Muscle of leg (tissue), 11 donors: Measurements from ENCODE around the gene C8G. TPM values are rescaled to one million over a fixed set of nuclear protein-coding genes. Genes with fewer than 3 reads are reported as not detected.

ENCODE experiments used
- DNase-seq: peaks from one replicate; pipeline ENCODE4 v3.0.0; 2013
- H3K27ac ChIP-seq: one replicate; pipeline ENCODE4 v1.5.1; 2013; ENCODE audit warnings: mild to moderate bottlenecking, low read length, control low read depth
- H3K27me3 ChIP-seq: one replicate; pipeline ENCODE4 v1.6.1; 2013; ENCODE audit warnings: low read length; ENCODE audit not compliant: control insufficient read depth, insufficient read depth
- H3K36me3 ChIP-seq: one replicate; pipeline ENCODE4 v1.6.1; 2013; ENCODE audit warnings: low read length; ENCODE audit not compliant: control insufficient read depth, insufficient read depth
- H3K4me1 ChIP-seq: one replicate; pipeline ENCODE4 v1.6.1; 2013; ENCODE audit warnings: low read length; ENCODE audit not compliant: control insufficient read depth, insufficient read depth
- H3K4me3 ChIP-seq: one replicate; pipeline ENCODE4 v1.5.1; 2013; ENCODE audit warnings: low read length, control low read depth
- H3K9me3 ChIP-seq: replicated peaks from 2 replicates; pipeline ENCODE4 v1.6.1; 2013; ENCODE audit warnings: low read depth, low read length; ENCODE audit not compliant: control insufficient read depth
- WGBS: methylation state at CpG from one replicate; pipeline ENCODE4 v1.1.5; 2013; ENCODE audit warnings: missing lambda C conversion rate; ENCODE audit not compliant: insufficient coverage; 5-methylcytosine and 5-hydroxymethylcytosine counted together
- polyA plus RNA-seq, 8 donors: library from polyadenylated mRNA; unstranded; fragments of 120-200 nt; gene quantifications; one replicate each; pipeline versions ENCODE4 v1.2.1 to v1.2.3, GENCODE V29; 2013; ENCODE audit warnings: inconsistent platforms in 1 of 8, low replicate concordance in 1 of 8; ENCODE audit not compliant: insufficient read length in 8 of 8, insufficient read depth in 1 of 8
- total RNA-seq: library from RNA; stranded (reverse); fragments of 120-200 nt; gene quantifications from one replicate; pipeline ENCODE4 v1.2.4, GENCODE V29; 2013

C8G gene
- total and polyA plus RNA-seq, 9 donors = 0.17 to 2.3 (median 0.72) TPM; not detected in 1

- WGBS = 69% methylated on average over 9 of the region's 15 CpGs
- Histone ChIP-seq H3K4me1 (peaks cover 32% of the 10 kb centered on the region), H3K9me3 (no peaks in the 10 kb centered on the region), H3K27ac (no peak overlapping the region), H3K36me3 (no peaks in the 10 kb centered on the region), H3K4me3 (no peak overlapping the region), H3K27me3 (peaks cover 5% of the 10 kb centered on the region)
- no peak for DNase-seq
These were observed 15.9 kb downstream of the C8G start for GRCh38 chr9:136960938-136961275.

DNA sequence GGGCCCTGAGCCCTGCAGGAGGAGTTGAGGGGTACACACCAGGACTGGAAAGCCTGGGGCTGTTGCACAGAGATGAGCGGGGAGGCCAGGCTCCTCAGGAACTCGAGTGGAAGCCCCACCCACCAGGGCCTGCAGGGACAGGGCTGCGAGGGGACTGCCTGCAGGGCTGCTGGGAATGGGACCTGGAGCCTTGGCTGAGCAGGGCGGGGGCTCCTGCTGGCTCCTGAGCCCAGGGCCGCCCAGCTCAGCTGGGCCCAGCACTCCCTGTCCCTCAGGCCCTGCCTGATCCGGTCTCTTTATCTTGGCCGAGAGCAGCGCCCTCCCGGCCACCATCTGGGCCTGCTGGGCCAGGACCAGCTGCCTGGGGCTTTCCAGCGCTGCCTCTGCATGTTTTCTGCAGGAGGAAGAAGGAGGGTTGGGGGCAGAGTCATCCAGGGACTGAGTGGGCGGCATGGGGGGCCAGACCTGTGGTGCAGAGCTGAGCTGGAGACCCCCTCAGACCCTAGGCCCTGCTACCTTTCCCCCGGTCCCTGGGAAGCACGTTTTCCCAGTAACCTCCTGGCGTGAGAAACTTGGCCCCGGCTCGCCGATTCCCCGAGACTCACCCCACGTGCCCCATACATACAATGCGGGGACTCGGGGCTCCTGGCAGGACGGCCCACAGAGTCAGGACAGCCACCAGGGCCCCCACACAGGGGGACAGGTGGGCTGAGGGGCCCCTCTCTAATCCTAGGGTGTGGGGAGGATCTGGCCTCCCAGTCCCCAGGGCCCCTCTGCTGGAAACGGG is 16.4 kb downstream of the C8G start:
- 46% methylated on average over 18 of the region's 23 CpGs for WGBS
- DNase-seq = peak; percentile 76
- no peaks in the 10 kb centered on the region for H3K9me3 ChIP-seq
- H3K4me3 ChIP-seq = no peak overlapping the region
- no peaks in the 10 kb centered on the region for H3K36me3 ChIP-seq
- peaks cover 10% of the 10 kb centered on the region for H3K27me3 ChIP-seq
- no peak overlapping the region for H3K27ac ChIP-seq
- peaks cover 36% of the 10 kb centered on the region for H3K4me1 ChIP-seq

GRCh38 chr9:136962163-136962562 is 17.1 kb downstream of the C8G start:
- WGBS = 100% methylated on average over 2 of the region's 9 CpGs
- Histone ChIP-seq H3K27ac (no peak overlapping the region), H3K4me3 (no peak overlapping the region), H3K4me1 (peaks cover 36% of the 10 kb centered on the region), H3K9me3 (no peaks in the 10 kb centered on the region), H3K27me3 (peaks cover 10% of the 10 kb centered on the region), H3K36me3 (no peaks in the 10 kb centered on the region)
- no peak for DNase-seq

- Histone ChIP-seq H3K4me3 (no peak overlapping the region), H3K36me3 (no peaks in the 10 kb centered on the region), H3K27me3 (peaks cover 10% of the 10 kb centered on the region), H3K27ac (no peak overlapping the region), H3K9me3 (no peaks in the 10 kb centered on the region), H3K4me1 (peaks cover 36% of the 10 kb centered on the region)
- no peak for DNase-seq
- 84% methylated on average over 5 of the region's 11 CpGs for WGBS
These were observed 17.7 kb downstream of the C8G start for GRCh38 chr9:136962701-136963248.

DNA sequence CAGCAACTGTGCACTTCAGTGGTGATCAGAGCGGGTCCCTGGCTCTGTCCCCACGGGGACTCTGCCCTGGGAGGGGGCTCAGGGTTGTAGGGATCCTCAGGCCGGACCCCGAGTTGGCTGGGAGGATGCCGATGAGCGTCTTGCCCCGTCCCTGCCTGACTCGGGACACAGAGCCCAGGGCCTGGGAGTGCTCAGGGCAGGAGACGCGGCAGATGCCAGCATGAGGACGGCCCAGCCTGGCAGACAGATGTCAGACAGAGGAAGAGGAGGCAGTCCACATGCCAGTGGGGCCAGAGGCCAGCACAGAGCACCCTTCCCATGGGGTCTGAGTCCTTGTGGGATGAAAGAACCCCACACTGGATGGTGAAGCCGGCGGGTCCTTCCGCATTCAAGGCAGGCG is 18.3 kb downstream of the C8G start:
- 69% methylated on average over 11 of the region's 15 CpGs for WGBS
- no peaks in the 10 kb centered on the region for H3K36me3 ChIP-seq
- H3K4me1 ChIP-seq = peaks cover 36% of the 10 kb centered on the region
- no peak overlapping the region for H3K27ac ChIP-seq
- peaks cover 10% of the 10 kb centered on the region for H3K27me3 ChIP-seq
- no peak for DNase-seq
- no peaks in the 10 kb centered on the region for H3K9me3 ChIP-seq
- no peak overlapping the region for H3K4me3 ChIP-seq

DNA sequence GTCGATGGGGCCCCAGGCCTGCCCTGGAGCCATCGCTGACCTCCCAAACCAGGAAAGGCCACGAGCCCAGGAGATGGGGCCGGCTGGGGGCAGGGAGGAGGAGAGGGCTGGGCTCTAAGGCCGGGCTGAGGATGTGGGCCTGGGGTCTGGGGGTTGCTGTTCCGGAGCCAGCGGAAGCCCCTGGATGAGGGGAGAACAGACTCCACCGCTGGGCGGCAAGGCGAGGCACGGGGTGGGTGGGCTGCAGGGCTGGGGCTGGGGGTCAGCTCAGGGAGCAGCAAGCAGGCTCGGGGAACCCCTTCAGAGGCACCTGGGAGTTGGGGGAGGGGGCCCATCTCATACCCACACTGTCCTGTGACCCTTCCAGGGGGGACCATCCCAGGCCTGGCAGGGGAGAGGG is 18.7 kb downstream of the C8G start:
- Histone ChIP-seq H3K27me3 (peaks cover 10% of the 10 kb centered on the region), H3K36me3 (no peaks in the 10 kb centered on the region), H3K9me3 (no peaks in the 10 kb centered on the region), H3K27ac (no peak overlapping the region), H3K4me3 (no peak overlapping the region), H3K4me1 (peaks cover 35% of the 10 kb centered on the region)
- DNase-seq = no peak
- 80% methylated on average over 9 of the region's 12 CpGs for WGBS

- H3K4me3 ChIP-seq = no peak overlapping the region
- WGBS = 60% methylated on average over 14 of the region's 22 CpGs
- H3K27me3 ChIP-seq = peaks cover 10% of the 10 kb centered on the region
- H3K27ac ChIP-seq = no peak overlapping the region
- H3K36me3 ChIP-seq = no peaks in the 10 kb centered on the region
- H3K9me3 ChIP-seq = no peaks in the 10 kb centered on the region
- peaks cover 34% of the 10 kb centered on the region for H3K4me1 ChIP-seq
- no peak for DNase-seq
These were observed 19.2 kb downstream of the C8G start for GRCh38 chr9:136964171-136964689.

DNA sequence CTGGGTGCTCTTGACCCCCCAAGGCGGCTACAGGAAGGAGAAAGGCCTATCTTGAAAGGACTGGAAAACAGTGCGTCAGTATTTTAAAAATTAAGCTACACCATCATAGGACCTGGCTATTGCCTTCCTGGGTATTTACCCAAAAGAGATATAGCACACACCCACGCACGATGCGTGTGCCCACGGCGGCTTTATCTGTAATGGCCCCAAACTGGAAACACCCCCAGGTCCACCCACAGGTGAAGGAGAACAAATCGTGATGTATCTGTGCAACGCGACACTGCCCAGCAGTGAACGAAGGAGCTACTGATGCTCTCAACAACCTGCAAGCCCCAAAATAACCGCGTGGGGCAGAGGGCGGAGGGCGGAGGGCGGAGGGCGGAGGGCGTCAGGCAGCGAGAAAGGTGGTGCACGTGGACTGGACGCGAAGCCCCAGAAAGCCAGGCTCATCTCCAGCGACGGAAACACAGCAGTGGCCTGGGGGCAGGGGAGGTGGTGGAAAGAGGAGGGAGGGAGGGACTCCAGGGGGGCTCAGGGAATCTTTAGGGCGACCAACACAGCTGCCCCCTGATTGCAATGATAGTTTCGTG is 19.9 kb downstream of the C8G start:
- no peaks in the 10 kb centered on the region for H3K36me3 ChIP-seq
- H3K4me1 ChIP-seq = peaks cover 31% of the 10 kb centered on the region
- DNase-seq = no peak
- 78% methylated on average over 17 of the region's 26 CpGs for WGBS
- H3K27me3 ChIP-seq = peaks cover 10% of the 10 kb centered on the region
- H3K9me3 ChIP-seq = no peaks in the 10 kb centered on the region
- H3K4me3 ChIP-seq = no peak overlapping the region
- H3K27ac ChIP-seq = no peak overlapping the region

DNA sequence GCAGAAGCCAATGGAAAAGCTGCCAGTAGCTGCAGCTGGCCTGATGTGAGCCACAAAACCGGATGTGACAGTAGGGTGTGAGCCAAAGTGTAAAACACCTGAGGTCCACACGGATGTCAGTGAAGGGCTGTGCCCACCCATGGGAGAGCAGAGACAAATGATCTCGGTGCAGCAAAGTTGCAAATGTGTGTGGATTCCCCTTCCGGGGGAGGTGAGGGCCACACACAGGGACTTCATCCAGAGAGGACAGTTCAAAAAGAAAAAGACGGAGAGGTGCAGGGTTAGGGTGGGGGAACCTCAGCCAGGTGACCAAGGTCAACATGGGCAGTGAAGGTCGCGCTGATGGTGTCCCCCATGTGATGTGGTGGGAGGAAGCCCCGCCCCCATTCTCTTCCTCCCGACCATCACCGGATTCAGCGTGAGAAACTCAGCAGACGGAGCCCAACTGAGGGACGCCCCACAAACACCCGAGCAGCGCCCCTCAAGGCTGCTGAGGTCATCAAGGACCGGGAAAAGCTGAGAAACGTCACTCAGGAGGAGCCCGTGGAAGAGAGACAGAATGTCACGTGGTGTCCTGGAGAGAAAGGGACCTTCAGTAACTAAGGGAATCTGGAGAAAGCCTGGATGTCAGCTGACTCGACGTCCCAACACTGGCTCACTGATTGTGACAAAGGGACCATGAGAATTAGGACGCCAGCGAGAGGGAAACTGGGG is 20.9 kb downstream of the C8G start:
- DNase-seq = peak; percentile 68

More for the DNA sequence above, 20.9 kb downstream of the C8G start:
- H3K4me1 ChIP-seq = peaks cover 28% of the 10 kb centered on the region
- H3K36me3 ChIP-seq = no peaks in the 10 kb centered on the region
- no peak overlapping the region for H3K4me3 ChIP-seq
- no peaks in the 10 kb centered on the region for H3K9me3 ChIP-seq
- H3K27me3 ChIP-seq = peaks cover 10% of the 10 kb centered on the region
- WGBS = 24% methylated on average over 16 of the region's 23 CpGs
- H3K27ac ChIP-seq = no peak overlapping the region
